IMR-90 (cell line): ENCODE data around the gene CSRNP3. TPM values are rescaled to one million over a fixed set of nuclear protein-coding genes. Genes with fewer than 3 reads are reported as not detected.

Experiments used
- ATAC-seq: fragments of 200-7000 bp; cut with Tn5 transposase; 2 replicates; pipeline ENCODE4 v1.9.1; 2020; ENCODE audit warnings: low read depth, mild to moderate bottlenecking, moderate library complexity
- BruUV-seq: library from RNA; stranded (reverse); fragments of 400-500 nt; replicated peaks from 2 replicates; lab custom pipeline; 2021; lab: Mats Ljungman, UMichigan
- CTCF ChIA-PET: fragments of 300-600 bp; formaldehyde crosslinking; extraction: SDS; loops from one replicate; lab custom pipeline; 2021; ENCODE audit warnings: antibody characterized with exemption; lab: Yijun Ruan, JAX
- POLR2A ChIA-PET: fragments of 300-600 bp; sonication (Branson Sonifier 250); formaldehyde crosslinking; loops from one replicate; lab custom pipeline; 2022; ENCODE audit warnings: antibody characterized with exemption; ENCODE audit not compliant: unreplicated experiment; lab: Charles Lee
- DNase-seq: peaks from one replicate; pipeline ENCODE4 v3.0.0; 2013
- H2AFZ ChIP-seq: replicated peaks from 2 replicates; pipeline ENCODE3; 2013; ENCODE audit warnings: low read length, mild to moderate bottlenecking; ENCODE audit not compliant: poor library complexity
- H2AK5ac ChIP-seq: 2 replicates; pipeline ENCODE4 v1.6.1; 2013; ENCODE audit warnings: low read depth, low read length, inconsistent platforms
- H2AK9ac ChIP-seq: replicated peaks from 2 replicates; pipeline ENCODE3; 2013; ENCODE audit warnings: mild to moderate bottlenecking, low read depth, low read length, moderate library complexity; ENCODE audit not compliant: poor library complexity
- H2BK120ac ChIP-seq: 2 replicates; pipeline ENCODE4 v1.6.1; 2013; ENCODE audit warnings: low read depth, low read length, inconsistent platforms
- H2BK15ac ChIP-seq: 3 replicates; pipeline ENCODE4 v1.6.1; 2013; ENCODE audit warnings: low read depth, low read length, inconsistent platforms
- H2BK20ac ChIP-seq: 2 replicates; pipeline ENCODE4 v1.6.1; 2013; ENCODE audit warnings: low read depth, mild to moderate bottlenecking, inconsistent platforms, low read length, moderate library complexity
- H2BK5ac ChIP-seq: 2 replicates; pipeline ENCODE4 v1.6.1; 2013; ENCODE audit warnings: mild to moderate bottlenecking, low read depth, low read length, inconsistent platforms; ENCODE audit not compliant: poor library complexity, severe bottlenecking
- H3K14ac ChIP-seq: replicated peaks from 2 replicates; pipeline ENCODE4 v1.6.1; 2013; ENCODE audit warnings: low read depth, low read length, inconsistent platforms
- H3K18ac ChIP-seq: 2 replicates; pipeline ENCODE4 v1.6.1; 2013; ENCODE audit warnings: low read depth, low read length, control low read depth
- H3K23ac ChIP-seq: 2 replicates; pipeline ENCODE4 v1.6.1; 2013; ENCODE audit warnings: low read depth, low read length, inconsistent platforms
- H3K27ac ChIP-seq: 2 replicates; pipeline ENCODE4 v1.5.1; 2013; ENCODE audit warnings: mild to moderate bottlenecking, control low read depth, low read length; ENCODE audit not compliant: insufficient read depth
- H3K27me3 ChIP-seq: 2 replicates; pipeline ENCODE4 v1.6.1; 2013; ENCODE audit warnings: low read length; ENCODE audit not compliant: control insufficient read depth, insufficient read depth
- H3K36me3 ChIP-seq: 2 replicates; pipeline ENCODE4 v1.6.1; 2013; ENCODE audit warnings: low read length, mixed read lengths; ENCODE audit not compliant: control insufficient read depth, insufficient read depth
- H3K4ac ChIP-seq: 2 replicates; pipeline ENCODE4 v1.6.1; 2013; ENCODE audit warnings: low read depth, low read length, inconsistent platforms
- H3K4me1 ChIP-seq: 2 replicates; pipeline ENCODE4 v1.6.1; 2013; ENCODE audit warnings: low read length, mixed read lengths; ENCODE audit not compliant: control insufficient read depth, insufficient read depth
- H3K4me2 ChIP-seq: 2 replicates; pipeline ENCODE4 v1.6.1; 2013; ENCODE audit warnings: low read depth, mild to moderate bottlenecking, control low read depth, low read length, moderate library complexity
- H3K4me3 ChIP-seq: 2 replicates; pipeline ENCODE4 v1.5.1; 2013; ENCODE audit warnings: low read depth, mild to moderate bottlenecking, control low read depth, low read length, moderate library complexity; ENCODE audit not compliant: insufficient read depth
- H3K56ac ChIP-seq: 2 replicates; pipeline ENCODE4 v1.6.1; 2013; ENCODE audit warnings: low read length, inconsistent platforms; ENCODE audit not compliant: insufficient read depth; ENCODE audit errors: extremely low read depth
- H3K79me1 ChIP-seq, 2 experiments: 2 replicates each; pipeline ENCODE4 v1.6.1; 2013; ENCODE audit warnings: low read length in 2 of 2, inconsistent platforms in 1 of 2, low read depth in 1 of 2
- H3K9ac ChIP-seq: 2 replicates; pipeline ENCODE4 v1.6.1; 2013; ENCODE audit warnings: low read depth, low read length, control low read depth
- H3K9me1 ChIP-seq: 2 replicates; pipeline ENCODE4 v1.6.1; 2013; ENCODE audit warnings: low read length, inconsistent platforms; ENCODE audit not compliant: insufficient read depth
- H3K9me3 ChIP-seq: 2 replicates; pipeline ENCODE4 v1.6.1; 2013; ENCODE audit warnings: low read length; ENCODE audit not compliant: control insufficient read depth, insufficient read depth
- H4K20me1 ChIP-seq: 2 replicates; pipeline ENCODE4 v1.6.1; 2013; ENCODE audit warnings: low read length, inconsistent platforms; ENCODE audit not compliant: insufficient read depth
- H4K5ac ChIP-seq: 2 replicates; pipeline ENCODE4 v1.6.1; 2013; ENCODE audit warnings: mild to moderate bottlenecking, low read depth, low read length, control low read depth
- H4K8ac ChIP-seq, 2 experiments: 2 replicates each; pipeline ENCODE4 v1.6.1; 2013; ENCODE audit warnings: low read depth in 2 of 2, low read length in 2 of 2, control low read depth in 1 of 2, inconsistent platforms in 1 of 2
- H4K91ac ChIP-seq: 2 replicates; pipeline ENCODE4 v1.6.1; 2013; ENCODE audit warnings: low read depth, low read length, inconsistent platforms; ENCODE audit not compliant: insufficient read depth
- ELK1 ChIP-seq: fragments of 150-350 bp; IDR thresholded peaks from 2 replicates; pipeline ENCODE4 v1.6.1; 2016; ENCODE audit warnings: low read depth, mild to moderate bottlenecking, low read length, moderate library complexity, borderline replicate concordance
- USF2 ChIP-seq: fragments of 150-350 bp; IDR thresholded peaks from 2 replicates; pipeline ENCODE4 v1.6.1; 2017; ENCODE audit warnings: mild to moderate bottlenecking, antibody characterized with exemption, low read length, low read depth
- WGBS, 2 experiments: methylation state at CpG; one replicate each; pipeline versions ENCODE4 v1.1.5 to v1.1.7; 2013; ENCODE audit warnings: missing lambda C conversion rate in 2 of 2; ENCODE audit not compliant: insufficient read length in 1 of 2; ENCODE audit errors: extremely low coverage in 2 of 2; 5-methylcytosine and 5-hydroxymethylcytosine counted together
- dilution Hi-C: fragments of 300-500 bp; cut with HindIII; formaldehyde crosslinking; loops from one replicate; pipeline ENCODE4 v1.14.3; 2018; ENCODE audit warnings: low sequenced_read_pairs; ENCODE audit not compliant: unreplicated experiment
- in situ Hi-C: fragments of 300-500 bp; cut with MboI; formaldehyde crosslinking; loops from 3 replicates; pipeline ENCODE4 v1.14.3; 2019; ENCODE audit warnings: low sequenced_read_pairs, inconsistent platforms, mixed read lengths
- intact Hi-C: fragments of 100-400 bp; cut with micrococcal nuclease; formaldehyde crosslinking; loops from 2 replicates; pipeline ENCODE4 v1.10.0; 2022
- polyA plus RNA-seq, 3 experiments: library from polyadenylated mRNA; depleted of rRNA; stranded (reverse); fragments of >200 nt; gene quantifications; 2 replicates each; pipeline ENCODE4 v1.2.3, GENCODE V29; 2012; ENCODE audit warnings: low replicate concordance in 1 of 3
- total RNA-seq: library from RNA; depleted of rRNA; stranded (reverse); fragments of >200 nt; gene quantifications from 2 replicates; pipeline ENCODE4 v1.2.3, GENCODE V29; 2012

Gene CSRNP3
- total and polyA plus RNA-seq, 2 of the 4 experiments (the other 2 are of a cell fraction): 0.21 to 0.72 TPM

GRCh38 chr2:165660361-165660760 is 190.9 kb downstream of the CSRNP3 start:
- intact Hi-C loops: no loop called here
- TF ChIP-seq USF2 (no peak), ELK1 (no peak)
- POLR2A ChIA-PET: no interaction called here

More at GRCh38 chr2:165660361-165660760, 190.9 kb downstream of the CSRNP3 start:
- Histone ChIP-seq H2AK9ac (no peak overlapping the region), H3K4me1 (no peaks in the 10 kb centered on the region), H2AK5ac (no peak overlapping the region), H3K18ac (no peak overlapping the region), H2BK20ac (no peak overlapping the region), H3K4ac (no peak overlapping the region), H3K4me2 (no peak overlapping the region), H4K8ac (no peak overlapping the region), H3K27me3 (no peaks in the 10 kb centered on the region), H4K20me1 (no peaks in the 10 kb centered on the region), H4K91ac (no peak overlapping the region), H3K27ac (no peak overlapping the region), H3K9me1 (no peaks in the 10 kb centered on the region), H2AFZ (no peak overlapping the region), H2BK15ac (no peak overlapping the region), H3K9ac (no peak overlapping the region), H3K14ac (no peak overlapping the region), H4K5ac (no peak overlapping the region), H2BK5ac (no peak overlapping the region), H3K4me3 (no peak overlapping the region), H2BK120ac (no peak overlapping the region), H3K79me1 (no peaks in the 10 kb centered on the region), H3K56ac (no peak overlapping the region), H3K23ac (no peak overlapping the region), H3K9me3 (no peaks in the 10 kb centered on the region), H3K36me3 (no peaks in the 10 kb centered on the region)
- BruUV-seq: no TSS peak
- dilution Hi-C loops: no loop called here
- CTCF ChIA-PET: interaction anchor here (0.6 to 0.7 kb wide), 2 partner anchors 363 to 1607 kb away, joined by 3 read pairs; no protein-coding TSS in a partner anchor
- in situ Hi-C loops: no loop called here
- DNase-seq (no peak), ATAC-seq (no peak)
- WGBS, 2 experiments: no CpG with 5 or more reads among the region's 3 CpGs
